ENCODE measurements around the gene CD180.

- TF ChIP-seq POLR2A (IDR thresholded peaks at IDR 0.05; ENCODE audit: low read length) (no peak), GATA1 (IDR thresholded peaks at IDR 0.05; ENCODE audit: low read depth, low read length) (no peak)
Observed at GRCh38 chr5:67194166-67194565, 2.4 kb downstream of the CD180 start.

All from erythroblast (primary cell).